ENCODE results near the gene SRD5A3. TPM values are rescaled to one million over a fixed set of nuclear protein-coding genes. Genes with fewer than 3 reads are reported as not detected.

SRD5A3 gene
- total RNA-seq (ENCODE audit: low replicate concordance): 13.2 and 22.7 TPM in 2 replicates

DNA sequence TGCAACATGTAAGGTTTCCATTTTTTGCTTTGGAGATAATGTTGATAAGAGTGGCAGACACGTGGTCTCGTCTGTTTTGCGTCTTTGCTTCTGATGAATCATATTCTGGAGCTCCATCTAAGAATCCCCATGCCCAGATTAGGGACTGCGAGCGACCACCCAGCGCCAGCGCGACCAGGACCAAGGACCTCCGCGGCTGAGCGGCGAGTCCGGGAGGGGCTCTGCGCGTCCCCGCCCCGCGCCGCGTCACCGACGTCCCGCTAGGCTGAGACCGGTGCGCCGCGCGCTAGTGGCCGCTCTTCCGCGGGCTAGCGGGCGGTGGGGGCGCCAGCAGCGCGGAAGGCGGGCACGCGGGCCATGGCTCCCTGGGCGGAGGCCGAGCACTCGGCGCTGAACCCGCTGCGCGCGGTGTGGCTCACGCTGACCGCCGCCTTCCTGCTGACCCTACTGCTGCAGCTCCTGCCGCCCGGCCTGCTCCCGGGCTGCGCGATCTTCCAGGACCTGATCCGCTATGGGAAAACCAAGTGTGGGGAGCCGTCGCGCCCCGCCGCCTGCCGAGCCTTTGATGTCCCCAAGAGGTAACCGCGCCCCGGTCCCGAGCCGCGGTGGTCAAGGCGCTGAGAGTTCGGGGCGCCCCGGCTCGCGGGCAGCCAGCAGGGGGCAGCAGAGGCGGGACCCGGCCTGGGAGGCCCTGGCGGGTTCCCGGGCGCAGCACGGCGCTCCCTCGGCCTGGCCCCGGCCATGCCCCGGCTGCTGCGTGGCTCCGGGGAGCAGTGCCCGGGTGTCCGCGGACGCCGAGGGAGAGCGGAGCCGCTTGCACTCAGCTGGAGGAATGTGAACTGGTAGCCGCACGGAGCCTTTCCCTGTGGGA, at the start of gene SRD5A3:
Gene SRD5A3 (plus strand): TSS at position 263 of the 871 bp plus-strand sequence. CDS start 95 bp downstream, at position 358.
- H3K4me1 Mint-ChIP-seq: peaks cover 8% of the 10 kb centered on the region
- Histone ChIP-seq H3K4me1 (peaks cover 17% of the 10 kb centered on the region), H3F3A (ENCODE audit: low read depth) (peaks cover 40% of the 10 kb centered on the region), H3K27me3 (peaks cover 13% of the 10 kb centered on the region), H3K9me3 (ENCODE audit: low read depth) (no peaks in the 10 kb centered on the region), H4K20me1 (ENCODE audit: low read depth) (no peaks in the 10 kb centered on the region), H3K36me3 (no peaks in the 10 kb centered on the region), H3K79me2 (ENCODE audit: low read depth) (peaks cover 13% of the 10 kb centered on the region), H3K27ac (no peak within 1 kb of the TSS), H3K4me3 (peak within 1 kb of the TSS; percentile 88), H3K9ac (no peak within 1 kb of the TSS), H2AFZ (replicated peaks) (peak within 1 kb of the TSS; percentile 97), H3K4me2 (peak within 1 kb of the TSS; percentile 93)
- H3K27ac Mint-ChIP-seq: peak within 1 kb of the TSS; percentile 1
- no peaks in the 10 kb centered on the region for H3K36me3 Mint-ChIP-seq
- peak; percentile 92 for DNase-seq (ENCODE audit: low spot score)
- H3K9me3 Mint-ChIP-seq: no peaks in the 10 kb centered on the region
- H3K4me3 Mint-ChIP-seq: peak within 1 kb of the TSS; percentile 88
- TF ChIP-seq, protein P1, sequence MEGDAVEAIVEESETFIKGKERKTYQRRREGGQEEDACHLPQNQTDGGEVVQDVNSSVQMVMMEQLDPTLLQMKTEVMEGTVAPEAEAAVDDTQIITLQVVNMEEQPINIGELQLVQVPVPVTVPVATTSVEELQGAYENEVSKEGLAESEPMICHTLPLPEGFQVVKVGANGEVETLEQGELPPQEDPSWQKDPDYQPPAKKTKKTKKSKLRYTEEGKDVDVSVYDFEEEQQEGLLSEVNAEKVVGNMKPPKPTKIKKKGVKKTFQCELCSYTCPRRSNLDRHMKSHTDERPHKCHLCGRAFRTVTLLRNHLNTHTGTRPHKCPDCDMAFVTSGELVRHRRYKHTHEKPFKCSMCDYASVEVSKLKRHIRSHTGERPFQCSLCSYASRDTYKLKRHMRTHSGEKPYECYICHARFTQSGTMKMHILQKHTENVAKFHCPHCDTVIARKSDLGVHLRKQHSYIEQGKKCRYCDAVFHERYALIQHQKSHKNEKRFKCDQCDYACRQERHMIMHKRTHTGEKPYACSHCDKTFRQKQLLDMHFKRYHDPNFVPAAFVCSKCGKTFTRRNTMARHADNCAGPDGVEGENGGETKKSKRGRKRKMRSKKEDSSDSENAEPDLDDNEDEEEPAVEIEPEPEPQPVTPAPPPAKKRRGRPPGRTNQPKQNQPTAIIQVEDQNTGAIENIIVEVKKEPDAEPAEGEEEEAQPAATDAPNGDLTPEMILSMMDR (IDR thresholded peaks at IDR 0.05): peak; percentile 84
- no peak for TF ChIP-seq EZH2phosphoT487 (IDR thresholded peaks at IDR 0.05)
- peaks cover 10% of the 10 kb centered on the region for H3K27me3 Mint-ChIP-seq (ENCODE audit: insufficient read depth, low read depth)

DNA sequence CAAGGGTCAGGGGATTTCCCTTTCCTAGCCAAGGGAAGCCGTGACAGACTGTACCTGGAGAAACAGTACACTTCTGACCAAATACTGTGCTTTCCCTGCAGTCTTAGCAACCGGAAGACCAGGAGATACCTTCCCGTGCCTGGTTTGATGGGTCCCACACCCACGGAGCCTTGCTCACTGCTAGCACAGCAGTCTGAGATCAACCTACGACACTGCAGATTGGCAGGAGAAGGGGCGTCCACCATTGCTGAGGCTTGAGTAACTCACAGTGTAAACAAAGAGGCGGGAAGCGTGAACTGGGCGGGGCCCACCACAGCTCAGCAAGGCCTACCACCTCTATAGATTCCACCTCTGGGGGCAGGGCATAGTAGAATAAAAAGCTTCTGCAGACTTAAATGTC, 48.7 kb upstream of the SRD5A3 start:
- no peaks in the 10 kb centered on the region for H3K36me3 Mint-ChIP-seq
- no peaks in the 10 kb centered on the region for H3K79me2 ChIP-seq (ENCODE audit: low read depth)
- H3K9me3 Mint-ChIP-seq: peaks cover 8% of the 10 kb centered on the region
- no peaks in the 10 kb centered on the region for H3K4me1 ChIP-seq
- peaks cover 4% of the 10 kb centered on the region for H3K27me3 Mint-ChIP-seq (ENCODE audit: insufficient read depth, low read depth)
- TF ChIP-seq, protein P1 (IDR thresholded peaks at IDR 0.05): no peak
- TF ChIP-seq EZH2phosphoT487 (IDR thresholded peaks at IDR 0.05) (no peak), EZH2 (IDR thresholded peaks at IDR 0.05) (no peak)
- no peaks in the 10 kb centered on the region for H3K36me3 ChIP-seq
- DNase-seq (ENCODE audit: low spot score): no peak
- H3F3A ChIP-seq (ENCODE audit: low read depth): no peaks in the 10 kb centered on the region
- no peak overlapping the region for H3K4me3 Mint-ChIP-seq
- H3K27ac Mint-ChIP-seq: no peak overlapping the region
- no peak overlapping the region for H3K4me2 ChIP-seq
- H3K27ac ChIP-seq: no peak overlapping the region
- H4K20me1 ChIP-seq (ENCODE audit: low read depth): no peaks in the 10 kb centered on the region
- no peaks in the 10 kb centered on the region for H3K27me3 ChIP-seq
- no peak overlapping the region for H3K9ac ChIP-seq
- H3K4me3 ChIP-seq: no peak overlapping the region
- no peaks in the 10 kb centered on the region for H3K4me1 Mint-ChIP-seq
- H2AFZ ChIP-seq (replicated peaks): no peak overlapping the region
- no peaks in the 10 kb centered on the region for H3K9me3 ChIP-seq (ENCODE audit: low read depth)

DNA sequence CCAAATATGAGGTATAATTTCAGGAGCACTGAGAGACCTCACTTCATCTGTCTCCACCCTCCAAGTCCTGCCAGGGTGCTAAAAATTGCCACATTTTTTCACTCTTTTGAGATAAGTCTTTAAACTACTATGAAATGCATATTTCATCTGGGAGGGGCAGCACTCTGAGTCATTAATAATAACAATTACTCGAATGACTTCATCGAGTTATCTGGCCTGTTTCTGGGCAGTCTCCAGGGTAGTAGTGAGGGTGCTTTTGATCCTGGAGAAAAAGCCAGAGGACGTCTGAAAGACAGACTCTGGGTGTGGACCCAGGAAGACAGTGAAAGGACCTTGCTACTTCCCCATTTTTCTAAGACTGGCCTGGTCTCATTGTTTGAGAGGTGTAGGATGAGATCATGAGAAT, 42.3 kb upstream of the SRD5A3 start:
- no peaks in the 10 kb centered on the region for H3K36me3 Mint-ChIP-seq
- H3K4me3 ChIP-seq: no peak overlapping the region
- peaks cover 6% of the 10 kb centered on the region for H3K27me3 Mint-ChIP-seq (ENCODE audit: insufficient read depth, low read depth)
- DNase-seq (ENCODE audit: low spot score): no peak
- no peaks in the 10 kb centered on the region for H3K79me2 ChIP-seq (ENCODE audit: low read depth)
- no peak overlapping the region for H3K9ac ChIP-seq
- H3K27ac ChIP-seq: no peak overlapping the region
- no peaks in the 10 kb centered on the region for H3K9me3 ChIP-seq (ENCODE audit: low read depth)
- H3K4me1 Mint-ChIP-seq: no peaks in the 10 kb centered on the region
- H4K20me1 ChIP-seq (ENCODE audit: low read depth): no peaks in the 10 kb centered on the region
- peaks cover 3% of the 10 kb centered on the region for H3K9me3 Mint-ChIP-seq
- no peak overlapping the region for H3K4me2 ChIP-seq
- H3K4me1 ChIP-seq: no peaks in the 10 kb centered on the region
- no peaks in the 10 kb centered on the region for H3K27me3 ChIP-seq
- no peak overlapping the region for H3K27ac Mint-ChIP-seq
- no peaks in the 10 kb centered on the region for H3F3A ChIP-seq (ENCODE audit: low read depth)
- H3K4me3 Mint-ChIP-seq: no peak overlapping the region
- TF ChIP-seq, protein P1 (IDR thresholded peaks at IDR 0.05): no peak
- TF ChIP-seq EZH2phosphoT487 (IDR thresholded peaks at IDR 0.05): no peak
- no peak for TF ChIP-seq EZH2 (IDR thresholded peaks at IDR 0.05)
- H2AFZ ChIP-seq (replicated peaks): no peak overlapping the region
- H3K36me3 ChIP-seq: no peaks in the 10 kb centered on the region
